SK-N-SH treated with all-trans-retinoic acid at 6 μM for 48 hours (cell line): Measurements from ENCODE around the gene STX5.

Source experiments
- ATAC-seq: fragments of 200-7000 bp; cut with Tn5 transposase; 3 replicates; pipeline ENCODE4 v1.9.1; 2020; ENCODE audit warnings: mild to moderate bottlenecking, moderate library complexity
- ARNTL ChIP-seq: fragments of 450-650 bp; formaldehyde crosslinking; IDR thresholded peaks from 2 replicates; pipeline ENCODE4 v1.5.0; 2020; ENCODE audit warnings: low read depth, mild to moderate bottlenecking, moderate library complexity, borderline replicate concordance
- CREB5 ChIP-seq: fragments of 250-450 bp; sonication (Bioruptor Pico); IDR thresholded peaks from 2 replicates; pipeline ENCODE4 v1.5.1; 2020; ENCODE audit warnings: low read depth, mild to moderate bottlenecking, moderate library complexity
- CSDC2 ChIP-seq: fragments of 250-450 bp; sonication (Bioruptor Pico); IDR thresholded peaks from 2 replicates; pipeline ENCODE4 v1.5.0; 2020; ENCODE audit warnings: mild to moderate bottlenecking, moderate library complexity
- CSRNP3 ChIP-seq: fragments of 250-450 bp; sonication (Bioruptor Pico); IDR thresholded peaks from 2 replicates; pipeline ENCODE4 v1.5.1; 2021; ENCODE audit warnings: mild to moderate bottlenecking, moderate library complexity
- ISL1 ChIP-seq: fragments of 250-450 bp; sonication (Bioruptor Pico); IDR thresholded peaks from 2 replicates; pipeline ENCODE4 v2.1.2; 2022; ENCODE audit warnings: mild to moderate bottlenecking, moderate library complexity
- OSR1 ChIP-seq: fragments of 250-450 bp; sonication (Bioruptor Pico); IDR thresholded peaks from 2 replicates; pipeline ENCODE4 v1.8.0; 2022; ENCODE audit warnings: moderate library complexity, mild to moderate bottlenecking, inconsistent platforms
- PATZ1 ChIP-seq: fragments of 250-450 bp; sonication (Bioruptor Pico); IDR thresholded peaks from 2 replicates; pipeline ENCODE4 v1.8.0; 2020; ENCODE audit warnings: mild to moderate bottlenecking, moderate library complexity, borderline replicate concordance
- POU6F1 ChIP-seq: fragments of 250-450 bp; sonication (Bioruptor Pico); IDR thresholded peaks from 2 replicates; pipeline ENCODE4 v1.8.0; 2021; ENCODE audit warnings: low read depth, mild to moderate bottlenecking, moderate library complexity, borderline replicate concordance
- PPARA ChIP-seq: fragments of 250-450 bp; sonication (Bioruptor Pico); IDR thresholded peaks from 2 replicates; pipeline ENCODE4 v1.5.0; 2020; ENCODE audit warnings: mild to moderate bottlenecking, borderline replicate concordance
- RARB ChIP-seq: fragments of 250-450 bp; sonication (Bioruptor Pico); IDR thresholded peaks from 2 replicates; pipeline ENCODE4 v1.8.0; 2021; ENCODE audit warnings: mild to moderate bottlenecking, moderate library complexity
- SNAI2 ChIP-seq: fragments of 250-450 bp; sonication (Bioruptor Pico); IDR thresholded peaks from 2 replicates; pipeline ENCODE4 v1.5.0; 2020; ENCODE audit warnings: mild to moderate bottlenecking, moderate library complexity
- TCF4 ChIP-seq: fragments of 250-450 bp; sonication (Bioruptor Pico); IDR thresholded peaks from 2 replicates; pipeline ENCODE4 v1.8.0; 2021; ENCODE audit warnings: mild to moderate bottlenecking, moderate library complexity, borderline replicate concordance
- TSHZ2 ChIP-seq: fragments of 250-450 bp; sonication (Bioruptor Pico); IDR thresholded peaks from 2 replicates; pipeline ENCODE4 v1.5.0; 2020; ENCODE audit warnings: mild to moderate bottlenecking, moderate library complexity
- ZC3H10 ChIP-seq: fragments of 250-450 bp; sonication (Bioruptor Pico); IDR thresholded peaks from 2 replicates; pipeline ENCODE4 v1.5.1; 2021; ENCODE audit warnings: mild to moderate bottlenecking, moderate library complexity
- ZFP3 ChIP-seq: fragments of 250-450 bp; sonication (Bioruptor Pico); IDR thresholded peaks from 2 replicates; pipeline ENCODE4 v1.5.0; 2020; ENCODE audit warnings: mild to moderate bottlenecking, moderate library complexity
- ZFP30 ChIP-seq: fragments of 450-650 bp; formaldehyde crosslinking; IDR thresholded peaks from 2 replicates; pipeline ENCODE4 v1.5.0; 2022; ENCODE audit warnings: mild to moderate bottlenecking, moderate library complexity
- ZNF565 ChIP-seq: fragments of 450-650 bp; formaldehyde crosslinking; conservative IDR thresholded peaks from 2 replicates; pipeline ENCODE4 v1.5.0; 2020; ENCODE audit warnings: low read depth, mild to moderate bottlenecking, moderate library complexity
- ZNF8 ChIP-seq: fragments of 450-650 bp; formaldehyde crosslinking; IDR thresholded peaks from 2 replicates; pipeline ENCODE4 v1.5.0; 2020; ENCODE audit warnings: mild to moderate bottlenecking, moderate library complexity

Gene STX5

GRCh38 chr11:62835336-62835735 is 3.5 kb upstream of the STX5 start:
- no peak for ATAC-seq
- TF ChIP-seq TSHZ2 (CRISPR knock-in tag): no peak
- no peak for TF ChIP-seq OSR1
- no peak for TF ChIP-seq ZNF565 (CRISPR knock-in tag)
- no peak for TF ChIP-seq PPARA (CRISPR knock-in tag)
- no peak for TF ChIP-seq ZNF8 (CRISPR knock-in tag)
- TF ChIP-seq CREB5 (CRISPR knock-in tag): no peak
- no peak for TF ChIP-seq CSRNP3 (CRISPR knock-in tag)
- TF ChIP-seq ZFP3 (CRISPR knock-in tag): no peak
- TF ChIP-seq ARNTL (CRISPR knock-in tag): no peak
- no peak for TF ChIP-seq ZFP30
- TF ChIP-seq, all 23 proteins: peak for 0

- peak; percentile 50 for ATAC-seq
- TF ChIP-seq TCF4 (CRISPR knock-in tag) (no peak), OSR1 (no peak), RARB (CRISPR knock-in tag) (no peak), ZNF565 (CRISPR knock-in tag) (no peak), ZC3H10 (CRISPR knock-in tag) (no peak), ZNF8 (CRISPR knock-in tag) (no peak), PATZ1 (CRISPR knock-in tag) (no peak), SNAI2 (CRISPR knock-in tag) (no peak), POU6F1 (CRISPR knock-in tag) (no peak), TSHZ2 (CRISPR knock-in tag) (no peak), PPARA (CRISPR knock-in tag) (no peak), ISL1 (no peak), CSDC2 (CRISPR knock-in tag) (no peak), CSRNP3 (CRISPR knock-in tag) (no peak), CREB5 (CRISPR knock-in tag) (no peak), ZFP30 (no peak), ARNTL (CRISPR knock-in tag) (no peak)
Measured at GRCh38 chr11:62832336-62833234, 734 bp upstream of the STX5 start, which contains the start of gene TEX54. TEX54 (minus strand) TSS chr11:62832841.
